GM18519 (cell line): ENCODE measurements around the gene SEC23A.
"Not testable (repeated sequence)": the region's sequence is repeated elsewhere in the genome, so short reads cannot be mapped to it uniquely, and the experiment has no call there.

Experiments
- ATAC-seq: cut with Tn5 transposase; IDR thresholded peaks from one replicate; pipeline ENCODE4 v1.9.1; 2021; ENCODE audit warnings: mild to moderate bottlenecking, moderate library complexity; ENCODE audit not compliant: unreplicated experiment, low FRiP score

The SEC23A gene

DNA sequence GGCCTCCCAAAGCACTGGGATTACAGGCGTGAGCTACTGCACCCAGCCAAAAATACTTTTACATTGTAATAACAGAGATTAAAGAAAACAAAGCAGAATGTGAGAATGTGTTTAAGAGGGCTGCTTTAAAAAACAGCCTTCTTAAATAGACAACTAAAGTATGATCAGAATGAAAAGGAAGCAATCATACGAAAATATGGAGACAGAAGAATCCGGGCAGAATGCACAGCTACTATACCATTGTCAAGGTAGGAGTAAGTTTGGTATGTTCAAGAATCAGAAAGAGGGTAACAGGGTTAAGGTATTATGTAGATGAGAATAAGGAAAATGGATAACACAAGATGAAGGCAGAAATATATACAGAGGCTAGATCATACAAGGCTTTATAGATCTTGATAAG lies 8.5 kb downstream of the SEC23A start:
- ATAC-seq, result no peak

- ATAC-seq, result no peak
These were observed 11.3 kb downstream of the SEC23A start for GRCh38 chr14:39091716-39092115.

- ATAC-seq, result no peak
These were observed 12.4 kb downstream of the SEC23A start for GRCh38 chr14:39090548-39091111.

GRCh38 chr14:39087493-39087892 lies 15.5 kb downstream of the SEC23A start:
- ATAC-seq, result no peak

GRCh38 chr14:39085933-39086332 lies 17.1 kb downstream of the SEC23A start:
- ATAC-seq, result no peak

- ATAC-seq, result no peak
These were observed 19.9 kb downstream of the SEC23A start for GRCh38 chr14:39083127-39083526.

DNA sequence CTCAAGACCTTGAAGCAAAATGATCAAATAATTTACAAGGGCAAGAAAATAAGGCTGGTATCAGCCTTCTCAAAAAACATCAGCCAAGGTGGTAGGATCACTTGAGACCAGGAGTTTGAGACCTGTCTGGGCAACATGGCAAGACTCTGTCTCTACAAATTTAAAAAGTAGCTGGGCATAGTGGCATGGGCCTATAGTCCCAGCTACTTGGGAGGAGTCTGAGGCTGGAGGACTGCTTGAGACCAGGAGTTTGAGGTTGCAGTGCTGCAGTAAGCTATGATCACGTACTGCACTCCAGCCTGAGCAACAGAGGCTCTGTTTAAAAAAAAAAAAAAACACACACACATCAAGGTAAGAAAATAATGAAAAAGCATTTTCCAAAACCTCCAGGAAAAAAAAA lies 22.1 kb downstream of the SEC23A start:
- no peak for ATAC-seq

GRCh38 chr14:39071096-39071495 lies 31.9 kb downstream of the SEC23A start:
- ATAC-seq, result no peak

GRCh38 chr14:39069923-39070322 lies 33.1 kb downstream of the SEC23A start:
- no peak for ATAC-seq

GRCh38 chr14:39069169-39069805 lies 33.7 kb downstream of the SEC23A start:
- ATAC-seq, result not testable (repeated sequence)

DNA sequence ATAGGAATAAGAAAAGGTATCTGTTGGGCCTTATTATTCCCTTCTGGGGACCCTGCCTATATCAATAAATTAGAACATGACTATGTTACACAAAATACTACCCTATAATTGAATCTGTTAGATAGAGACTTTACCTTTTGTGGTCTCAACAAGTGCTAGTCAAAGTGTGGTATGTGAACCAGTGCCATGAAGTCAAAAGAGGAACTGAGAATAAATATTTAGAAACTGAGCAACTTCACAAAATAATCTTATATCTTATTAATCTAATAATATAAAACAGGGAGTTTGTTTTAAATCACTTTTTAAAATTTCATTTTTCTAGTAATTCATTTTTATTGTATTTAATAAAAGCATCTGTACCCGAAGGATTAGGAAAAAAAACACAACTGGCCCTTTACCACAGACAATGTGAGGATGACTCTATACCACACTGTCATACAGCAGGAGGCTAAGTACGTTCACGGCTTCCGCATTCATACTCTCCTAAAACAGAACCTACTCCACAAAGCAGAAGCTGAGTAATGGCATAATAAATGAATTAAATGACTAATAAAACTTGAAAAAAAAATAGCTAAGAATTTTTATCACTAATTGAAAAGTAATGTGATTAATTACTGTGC lies 42.1 kb downstream of the SEC23A start:
- ATAC-seq, result peak; percentile 98

- no peak for ATAC-seq
These were observed 47.1 kb downstream of the SEC23A start for GRCh38 chr14:39055786-39056474.

GRCh38 chr14:39052869-39053454 lies 50.1 kb downstream of the SEC23A start:
- ATAC-seq, result not testable (repeated sequence)

GRCh38 chr14:39050389-39050788 lies 52.6 kb downstream of the SEC23A start:
- ATAC-seq, result no peak

DNA sequence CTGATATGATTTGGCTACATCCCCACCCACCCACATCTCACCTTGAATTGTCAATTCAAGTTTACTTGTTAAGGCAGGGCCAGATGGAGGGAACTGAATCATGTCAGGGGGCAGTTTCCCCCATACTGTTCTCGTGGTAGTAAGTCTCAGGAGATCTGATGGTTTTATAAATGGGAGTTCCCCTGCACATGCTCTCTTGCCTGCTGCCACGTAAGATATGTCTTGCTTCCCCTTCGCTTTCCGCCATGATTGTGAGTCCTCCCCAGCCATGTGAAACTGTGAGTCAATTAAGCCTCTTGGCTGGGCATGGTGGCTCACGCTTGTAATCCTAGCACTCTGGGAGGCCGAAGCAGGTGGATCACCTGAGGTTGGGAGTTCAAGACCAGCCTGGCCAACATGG lies 57.1 kb downstream of the SEC23A start:
- not testable (repeated sequence) for ATAC-seq

DNA sequence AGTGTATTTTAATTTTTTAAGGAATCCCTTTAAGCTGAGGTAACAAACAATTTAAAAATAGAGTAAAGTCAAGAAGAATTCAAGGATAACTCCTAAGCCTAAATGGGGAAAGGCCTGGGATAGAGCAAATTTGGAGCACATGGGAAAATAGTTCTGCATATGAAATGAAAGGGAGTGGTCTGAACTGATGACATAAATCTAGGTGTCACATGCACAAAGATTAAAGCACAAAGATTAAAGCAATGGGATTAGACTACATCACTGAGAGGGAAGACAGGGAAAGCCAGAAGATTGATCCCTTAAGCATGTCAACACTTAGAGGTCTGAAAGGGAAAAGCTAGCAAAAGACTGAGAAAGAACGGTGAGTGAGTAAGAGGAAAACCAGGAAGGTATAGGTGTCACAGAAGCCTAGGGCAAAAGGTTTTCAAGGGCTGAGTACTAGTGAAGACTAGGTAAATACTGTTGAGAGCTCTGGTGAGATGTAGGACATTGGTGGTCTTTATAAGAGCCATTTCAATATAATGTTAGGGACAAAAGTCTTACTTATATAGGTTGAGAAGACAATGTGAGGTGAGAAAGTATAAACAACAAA lies 59.6 kb downstream of the SEC23A start:
- no peak for ATAC-seq

- ATAC-seq, result no peak
These were observed 62.5 kb downstream of the SEC23A start for GRCh38 chr14:39040529-39040928.

DNA sequence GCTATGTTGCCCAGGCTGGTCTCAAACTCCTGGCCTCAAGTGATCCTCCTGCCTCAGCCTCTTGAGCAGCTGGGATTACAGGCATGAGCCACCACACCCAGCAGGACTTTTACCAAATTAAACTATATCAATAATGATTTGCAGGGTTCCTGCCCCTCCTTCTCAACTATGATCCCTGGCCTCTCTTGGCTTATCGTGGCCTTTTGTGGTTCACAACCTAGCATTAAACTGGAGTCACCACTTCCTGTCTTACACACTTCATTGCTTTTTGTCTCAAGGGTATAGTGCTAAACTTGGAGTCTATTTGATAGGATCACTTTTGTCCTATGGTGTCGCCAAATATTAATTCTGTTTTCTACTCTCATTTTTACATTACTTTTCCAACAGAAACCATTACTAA lies 64.5 kb downstream of the SEC23A start:
- ATAC-seq, result no peak

GRCh38 chr14:39036760-39037159 lies 66.3 kb downstream of the SEC23A start:
- no peak for ATAC-seq

- ATAC-seq, result no peak
These were observed 67.7 kb downstream of the SEC23A start for GRCh38 chr14:39035336-39035735.
